ENCODE data around the gene RMC1.
"Not testable (repeated sequence)": the region's sequence is repeated elsewhere in the genome, so short reads cannot be mapped to it uniquely, and the experiment has no call there.

RMC1 gene

DNA sequence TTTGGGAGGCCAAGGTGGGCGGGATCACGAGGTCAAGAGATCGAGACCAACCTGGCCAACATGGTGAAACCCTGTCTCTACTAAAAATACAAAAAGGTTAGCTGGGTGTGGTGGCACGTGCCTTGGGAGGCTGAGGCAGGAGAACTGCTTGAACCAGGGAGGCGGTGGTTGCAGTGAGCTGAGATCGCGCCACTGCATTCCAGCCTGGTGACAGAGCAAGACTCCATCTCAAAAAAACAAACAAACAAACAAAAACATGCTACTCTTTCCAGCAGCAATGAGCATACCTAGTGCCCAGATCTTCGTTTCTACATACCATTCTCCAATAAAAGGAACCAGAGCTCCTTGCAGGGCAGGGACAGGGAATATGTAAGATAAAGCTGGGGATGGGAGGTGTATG, 54.2 kb downstream of the RMC1 start:
- not testable (repeated sequence) for DNase-seq (ENCODE audit: low read depth in 2 of 2, low spot score in 1 of 2)

DNA sequence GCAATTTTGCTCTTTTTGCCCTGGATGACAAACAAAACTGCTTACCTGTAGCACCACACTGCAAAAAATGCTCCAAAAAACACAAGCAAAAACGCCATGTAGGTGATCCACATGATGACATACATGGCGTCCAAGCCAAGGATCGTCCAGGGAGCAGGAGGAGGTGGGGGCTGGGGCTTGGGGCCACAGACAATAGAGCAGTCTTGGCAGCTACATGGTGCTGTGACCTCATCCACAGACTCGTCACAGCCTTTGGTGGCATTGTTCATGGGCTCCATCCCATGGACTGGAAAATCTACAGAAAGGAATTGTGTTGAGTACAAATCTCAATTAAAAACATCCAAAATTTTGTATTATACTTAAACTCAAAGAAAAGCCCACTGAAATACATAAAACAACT, 56.9 kb downstream of the RMC1 start:
- DNase-seq (ENCODE audit: low read depth in 2 of 2, low spot score in 1 of 2): no peak

DNA sequence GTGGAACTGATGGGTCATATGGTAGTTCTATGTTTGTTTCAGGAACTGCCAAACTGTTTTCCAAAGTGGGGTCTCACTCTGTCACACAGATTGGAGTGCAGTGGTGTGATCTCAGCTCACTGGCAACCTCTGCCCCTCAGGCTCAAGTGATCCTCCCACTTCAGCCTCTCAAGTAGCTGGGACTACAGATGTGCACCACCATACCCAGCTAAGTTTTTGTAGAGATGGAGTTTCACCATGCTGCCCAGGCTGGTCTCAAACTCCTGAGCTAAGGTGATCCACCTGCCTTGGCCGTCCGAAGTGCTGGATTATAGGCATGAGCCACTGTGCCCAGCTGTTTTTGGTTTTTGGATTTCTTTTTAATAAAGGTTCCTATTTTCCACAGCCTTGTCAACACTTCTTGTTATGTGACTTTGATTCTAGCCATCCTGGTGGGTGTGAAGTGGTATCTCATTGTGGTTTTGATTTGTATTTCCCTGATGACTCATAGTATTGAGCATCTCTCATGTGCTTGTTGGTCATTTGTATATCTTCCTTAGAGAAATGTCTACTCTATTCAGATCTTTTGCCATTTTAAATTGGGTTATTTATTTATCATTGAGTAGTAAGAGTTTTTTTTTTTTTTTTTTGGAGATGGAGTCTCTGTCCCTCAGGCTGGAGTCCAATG, 60.2 kb downstream of the RMC1 start:
- DNase-seq (ENCODE audit: low read depth in 2 of 2, low spot score in 1 of 2): no peak

- no peak for DNase-seq (ENCODE audit: low read depth in 2 of 2, low spot score in 1 of 2)
Observed at GRCh38 chr18:23565916-23566547, 62.7 kb downstream of the RMC1 start.

- no peak for DNase-seq (ENCODE audit: low read depth in 2 of 2, low spot score in 1 of 2)
Observed at GRCh38 chr18:23567671-23568070, 64.4 kb downstream of the RMC1 start.

DNA sequence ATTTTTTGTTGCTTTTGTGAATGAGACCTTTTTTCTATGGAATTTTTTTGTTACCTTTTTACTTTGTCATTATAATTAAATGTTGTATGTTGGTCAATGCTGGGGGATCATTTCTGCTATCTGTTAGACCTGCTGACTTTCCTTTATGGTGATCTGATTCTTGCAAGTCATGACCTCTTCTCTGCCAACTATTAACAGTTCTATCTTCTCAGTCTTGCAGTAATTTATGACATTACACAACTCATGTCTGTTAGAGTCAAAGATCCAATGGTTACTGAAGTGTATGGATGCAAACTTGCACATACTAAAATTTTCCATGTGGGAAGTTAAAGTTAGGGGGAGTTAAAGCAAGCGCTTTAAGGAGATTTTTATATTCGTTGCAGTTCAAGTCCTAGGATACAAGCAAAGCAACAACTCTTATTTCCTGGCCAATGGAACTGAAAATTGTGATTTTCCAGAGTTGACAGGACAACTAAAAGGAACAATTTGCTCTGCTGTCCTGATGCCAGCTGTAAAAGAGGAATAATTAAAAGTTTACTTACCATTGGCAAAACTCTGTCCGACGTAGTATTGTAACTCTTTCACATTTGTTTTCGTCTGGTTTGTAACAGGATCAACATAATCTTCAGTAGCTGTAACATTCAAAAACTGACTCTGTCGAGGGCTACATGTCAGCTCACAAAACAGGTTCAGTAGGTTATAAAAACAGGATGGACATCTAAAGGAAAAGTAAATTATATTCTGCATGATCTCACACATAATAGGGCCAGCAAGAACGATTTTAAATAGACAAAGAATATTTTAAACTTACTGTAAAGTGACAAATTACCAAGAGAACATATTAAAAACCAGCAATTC, 65.2 kb downstream of the RMC1 start:
- DNase-seq (ENCODE audit: low read depth in 2 of 2, low spot score in 1 of 2): no peak

DNA sequence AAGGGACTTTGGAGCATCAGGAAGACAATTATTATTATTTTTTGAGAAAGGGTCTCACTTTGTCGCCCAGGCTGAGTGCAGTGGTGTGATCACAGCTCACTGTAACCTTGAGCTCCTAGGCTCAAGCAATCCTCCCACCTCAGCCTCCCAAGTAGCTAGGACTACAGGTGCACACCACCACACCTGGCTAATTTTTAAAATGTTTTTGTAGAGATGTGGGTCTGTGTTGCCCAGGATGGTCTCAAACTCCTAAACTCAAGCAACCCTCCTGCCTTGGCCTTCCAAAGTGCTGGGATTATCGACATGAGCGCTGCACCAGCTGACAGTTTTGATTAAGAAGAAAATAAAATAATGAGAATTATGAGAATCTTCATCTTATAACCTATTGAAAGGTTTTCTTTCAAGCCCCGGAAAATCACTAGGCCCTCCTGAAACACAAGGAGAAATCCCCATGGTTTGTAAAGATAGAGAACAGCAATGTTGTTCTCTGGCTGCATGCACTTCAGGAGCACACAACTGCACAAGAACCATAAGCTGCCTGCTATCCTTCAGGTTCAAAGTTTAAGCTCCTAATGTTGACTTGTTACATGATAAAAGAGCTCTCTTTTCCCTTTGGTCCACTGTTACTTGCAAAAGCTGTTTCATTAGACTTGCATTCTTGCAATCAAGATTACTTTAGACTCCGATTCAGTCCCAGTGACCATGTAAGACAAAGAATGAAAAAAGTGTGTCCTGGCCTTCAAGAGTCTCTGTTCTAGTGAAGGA, 66.2 kb downstream of the RMC1 start:
- DNase-seq (ENCODE audit: low read depth in 2 of 2, low spot score in 1 of 2): no peak

- DNase-seq (ENCODE audit: low read depth in 2 of 2, low spot score in 1 of 2): no peak
Observed at GRCh38 chr18:23570912-23571504, 67.7 kb downstream of the RMC1 start.

DNA sequence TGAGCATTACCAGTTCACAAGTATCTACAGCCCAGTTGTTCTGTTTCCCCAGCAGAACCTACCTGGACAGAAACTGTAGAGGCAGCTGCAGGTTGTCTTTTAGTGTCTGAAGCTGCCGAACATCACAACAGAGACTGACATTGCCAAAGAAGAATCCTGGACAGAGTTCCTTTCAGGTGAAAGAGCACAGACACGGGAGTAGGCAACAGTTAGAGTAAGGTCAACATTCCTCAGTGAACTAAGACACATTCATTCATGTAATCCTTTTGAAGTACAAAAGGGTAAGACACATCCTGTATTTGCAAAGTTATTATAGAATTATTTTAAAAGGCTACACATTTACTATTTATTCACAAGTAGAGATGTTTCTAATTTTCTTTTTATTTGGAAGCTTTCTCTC, 68.7 kb downstream of the RMC1 start:
- DNase-seq (ENCODE audit: low read depth in 2 of 2, low spot score in 1 of 2): no peak

GRCh38 chr18:23572570-23572969, 69.3 kb downstream of the RMC1 start:
- no peak for DNase-seq (ENCODE audit: low read depth in 2 of 2, low spot score in 1 of 2)

GRCh38 chr18:23573020-23573419, 69.7 kb downstream of the RMC1 start:
- DNase-seq (ENCODE audit: low read depth in 2 of 2, low spot score in 1 of 2): no peak

DNA sequence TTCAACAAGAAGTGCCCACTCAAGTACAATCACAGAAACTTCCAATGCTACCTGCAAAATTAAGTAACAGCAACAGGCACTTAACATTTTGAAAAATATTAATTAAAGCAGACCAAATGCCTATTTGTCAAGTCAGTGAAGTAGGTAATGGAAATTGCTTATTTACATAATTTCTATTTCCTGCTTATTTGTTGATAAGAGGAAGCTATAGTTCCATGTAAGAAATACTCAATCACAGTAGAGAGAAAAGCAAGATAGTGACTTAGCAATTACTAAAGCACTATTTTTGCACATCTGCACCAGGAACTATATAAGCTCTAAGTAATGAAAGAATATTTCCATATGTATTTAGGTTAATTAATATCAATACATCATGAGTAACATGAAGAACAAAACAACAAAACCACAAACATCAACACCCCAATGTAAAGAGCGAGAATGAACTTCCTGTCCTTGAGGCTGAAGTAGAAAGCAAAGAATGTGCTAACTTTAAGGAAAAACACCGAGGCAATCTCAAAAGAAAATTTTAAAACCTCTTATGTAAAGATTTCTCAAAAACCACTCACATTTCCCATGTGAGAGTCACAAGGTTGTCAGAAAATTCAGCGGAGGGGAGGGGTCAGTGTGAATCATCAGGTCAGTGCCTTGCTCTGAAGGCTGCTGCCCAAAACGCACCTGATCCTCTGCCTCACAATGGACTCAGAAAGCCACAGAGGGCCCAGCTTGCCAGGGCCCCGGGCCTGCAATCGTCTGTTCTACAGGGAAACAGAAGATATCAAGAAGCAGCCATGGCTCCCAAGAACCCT, 70.5 kb downstream of the RMC1 start:
- no peak for DNase-seq (ENCODE audit: low read depth in 2 of 2, low spot score in 1 of 2)

- DNase-seq (ENCODE audit: low read depth in 2 of 2, low spot score in 1 of 2): no peak
Observed at GRCh38 chr18:23574611-23575308, 71.4 kb downstream of the RMC1 start.

GRCh38 chr18:23575309-23575651, 72.0 kb downstream of the RMC1 start:
- DNase-seq (ENCODE audit: low read depth in 2 of 2, low spot score in 1 of 2): no peak

DNA sequence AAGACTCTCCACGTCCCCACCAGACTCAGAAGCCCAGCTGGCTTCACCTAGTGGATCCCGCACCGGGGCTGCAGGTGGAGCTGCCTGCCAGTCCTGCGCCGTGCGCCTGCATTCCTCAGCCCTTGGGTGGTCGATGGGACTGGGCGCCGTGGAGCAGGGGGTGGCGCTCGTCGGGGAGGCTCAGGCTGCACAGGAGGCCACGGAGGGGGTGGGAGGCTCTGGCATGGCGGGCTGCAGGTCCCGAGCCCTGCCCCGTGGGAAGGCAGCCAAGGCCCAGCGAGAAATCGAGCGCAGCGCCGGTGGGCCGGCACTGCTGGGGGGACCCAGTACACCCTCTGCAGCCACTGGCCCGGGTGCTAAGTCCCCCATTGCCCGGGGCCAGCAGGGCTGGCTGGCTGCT, 74.2 kb downstream of the RMC1 start:
- DNase-seq (ENCODE audit: low read depth in 2 of 2, low spot score in 1 of 2): not testable (repeated sequence)

DNA sequence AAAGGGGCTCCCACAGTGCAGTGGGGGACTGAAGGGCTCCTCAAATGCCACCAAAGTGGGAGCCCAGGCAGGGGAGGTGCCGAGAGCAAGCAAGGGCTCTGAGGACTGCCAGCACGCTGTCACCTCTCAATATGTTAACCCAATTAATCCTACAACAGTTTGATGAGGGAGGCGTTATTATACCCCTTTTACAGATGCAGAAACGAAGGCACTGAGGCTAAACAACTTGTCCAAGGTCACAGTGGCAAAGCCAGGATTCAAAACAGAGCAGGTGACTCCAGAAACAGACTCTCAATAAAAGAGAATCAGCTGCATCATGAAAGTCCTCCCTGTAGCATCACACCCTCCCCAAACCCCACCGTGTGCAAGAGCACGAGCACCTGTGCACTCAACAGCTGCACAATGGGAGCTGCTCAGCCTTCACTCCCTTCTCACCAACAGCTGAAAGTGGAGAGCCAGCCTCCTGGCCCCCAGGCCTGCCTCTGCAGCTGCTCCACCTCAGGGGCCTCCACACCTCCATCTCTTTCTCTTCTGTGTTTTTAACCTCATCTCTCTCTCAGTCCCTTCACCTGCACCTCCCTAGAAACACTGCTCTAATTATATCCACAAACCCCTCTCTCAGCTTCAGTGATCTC, 74.9 kb downstream of the RMC1 start:
- DNase-seq (ENCODE audit: low read depth in 2 of 2, low spot score in 1 of 2): no peak

- no peak for DNase-seq (ENCODE audit: low read depth in 2 of 2, low spot score in 1 of 2)
Observed at GRCh38 chr18:23578891-23579653, 75.8 kb downstream of the RMC1 start.

DNA sequence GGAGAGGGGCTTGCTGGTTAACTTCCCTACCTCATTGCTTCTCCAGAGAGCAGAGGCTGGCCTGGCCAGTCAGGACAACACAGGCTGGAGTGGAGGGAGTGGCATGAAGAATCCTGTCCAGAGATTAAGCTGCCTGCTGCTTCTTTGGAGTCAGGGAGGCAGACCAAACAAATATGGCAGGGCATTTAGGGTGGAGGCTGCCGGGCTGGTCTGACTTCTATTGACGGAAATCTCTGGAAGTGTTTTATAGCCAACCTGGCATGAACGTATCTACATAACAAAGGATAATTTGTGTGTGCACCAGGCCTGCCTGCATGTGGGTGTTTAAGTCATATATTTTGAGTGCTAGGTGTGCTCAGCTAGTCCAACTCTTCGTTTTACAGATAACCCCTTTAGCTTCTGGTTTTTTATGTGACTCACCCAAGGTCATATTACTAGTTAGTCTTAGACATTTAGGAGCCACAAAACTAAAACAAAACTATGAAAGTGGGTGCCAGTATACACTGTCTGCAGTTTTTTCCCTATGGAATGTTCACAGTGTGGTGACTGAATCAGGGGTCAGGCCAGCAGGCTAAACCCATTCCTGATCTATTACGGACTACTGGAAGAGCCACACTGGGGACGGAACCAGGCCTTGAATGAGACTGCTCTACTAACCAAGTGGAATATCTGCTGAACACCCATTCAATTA, 77.5 kb downstream of the RMC1 start:
- no peak for DNase-seq (ENCODE audit: low read depth in 2 of 2, low spot score in 1 of 2)
